Measurements from ENCODE around the gene AK1.
A peak's percentile ranks its signal among the peaks of the same experiment; 100 is the strongest.
"Not testable (repeated sequence)": the region's sequence is repeated elsewhere in the genome, so short reads cannot be mapped to it uniquely, and the experiment has no call there.

AK1 gene

GRCh38 chr9:127883959-127884358 lies 6.5 kb upstream of the AK1 start:
- DNase-seq: no peak

- not testable (repeated sequence) for DNase-seq
These were observed 4.2 kb upstream of the AK1 start for GRCh38 chr9:127881715-127882114.

GRCh38 chr9:127880143-127880542 lies 2.7 kb upstream of the AK1 start:
- no peak for DNase-seq

- no peak for DNase-seq
These were observed 1.3 kb upstream of the AK1 start for GRCh38 chr9:127878652-127879390.

GRCh38 chr9:127878001-127878651 lies 651 bp upstream of the AK1 start:
- DNase-seq: no peak

GRCh38 chr9:127876764-127877562 lies 512 bp downstream of the AK1 start:
- peak; percentile 54 for DNase-seq

GRCh38 chr9:127876026-127876763 lies 1.3 kb downstream of the AK1 start:
- DNase-seq: peak; percentile 75

GRCh38 chr9:127875306-127875966 lies 2.0 kb downstream of the AK1 start:
- no peak for DNase-seq

- no peak for DNase-seq
These were observed 2.9 kb downstream of the AK1 start for GRCh38 chr9:127874301-127875221.

GRCh38 chr9:127873886-127874285 lies 3.6 kb downstream of the AK1 start:
- no peak for DNase-seq

GRCh38 chr9:127873223-127873691 lies 4.2 kb downstream of the AK1 start:
- no peak for DNase-seq

- DNase-seq: no peak
These were observed 4.9 kb downstream of the AK1 start for GRCh38 chr9:127872369-127873222.

GRCh38 chr9:127871531-127871930 lies 5.9 kb downstream of the AK1 start:
- DNase-seq: no peak

GRCh38 chr9:127870887-127871286 lies 6.6 kb downstream of the AK1 start:
- DNase-seq: no peak

- not testable (repeated sequence) for DNase-seq
These were observed 7.4 kb downstream of the AK1 start for GRCh38 chr9:127870153-127870491.

GRCh38 chr9:127869310-127870152 lies 7.9 kb downstream of the AK1 start:
- DNase-seq: peak; percentile 49

GRCh38 chr9:127868278-127868902 lies 9.1 kb downstream of the AK1 start:
- DNase-seq: no peak

GRCh38 chr9:127867356-127868277 lies 9.9 kb downstream of the AK1 start:
- DNase-seq: no peak
